Neural cell (in vitro differentiated cells): ENCODE data around the gene TSPAN31. TPM values are rescaled to one million over a fixed set of nuclear protein-coding genes. Genes with fewer than 3 reads are reported as not detected.

Experiments
- H2AFZ ChIP-seq: fragments of 200-600, 300-800 bp; sonication (generic), shearing (Covaris generic); 2 replicates; pipeline ENCODE4 v1.6.0; 2014; ENCODE audit warnings: low read depth, mild to moderate bottlenecking, antibody characterized with exemption, low read length, moderate library complexity
- H3F3A ChIP-seq: fragments of 200-600 bp; shearing (Covaris generic); 2 replicates; pipeline ENCODE4 v1.6.1; 2016; ENCODE audit warnings: mild to moderate bottlenecking, moderate library complexity, mixed read lengths, antibody characterized with exemption, low read length; ENCODE audit not compliant: insufficient read depth, poor library complexity, severe bottlenecking
- H3K27ac ChIP-seq: fragments of 200-600, 300-800 bp; sonication (generic), shearing (Covaris generic); 2 replicates; pipeline ENCODE4 v1.5.1; 2014; ENCODE audit warnings: mild to moderate bottlenecking, low read length, moderate library complexity
- H3K27me3 ChIP-seq: fragments of 300-800, 200-600 bp; sonication (generic), shearing (Covaris generic); 2 replicates; pipeline ENCODE4 v1.6.0; 2014; ENCODE audit warnings: mild to moderate bottlenecking, low read depth, low read length, moderate library complexity; ENCODE audit not compliant: insufficient read depth
- H3K36me3 ChIP-seq: fragments of 300-800, 200-600 bp; sonication (generic), shearing (Covaris generic); 2 replicates; pipeline ENCODE4 v1.5.1; 2014; ENCODE audit warnings: mild to moderate bottlenecking, antibody characterized with exemption, low read length, moderate library complexity; ENCODE audit not compliant: insufficient read depth
- H3K4me2 ChIP-seq: fragments of 300-800, 200-600 bp; sonication (generic), shearing (Covaris generic); 2 replicates; pipeline ENCODE4 v1.6.0; 2014; ENCODE audit warnings: mild to moderate bottlenecking, low read length
- H3K4me3 ChIP-seq: fragments of 300-800, 200-600 bp; sonication (generic), shearing (Covaris generic); 2 replicates; pipeline ENCODE4 v1.5.1; 2014; ENCODE audit warnings: mild to moderate bottlenecking, low read length, moderate library complexity
- H3K79me2 ChIP-seq: fragments of 200-600 bp; shearing (Covaris generic); replicated peaks from 2 replicates; pipeline ENCODE4 v1.6.0; 2014; ENCODE audit warnings: mild to moderate bottlenecking, low read length, moderate library complexity; ENCODE audit not compliant: insufficient read depth
- H3K9ac ChIP-seq: fragments of 300-800, 200-600 bp; sonication (generic), shearing (Covaris generic); 2 replicates; pipeline ENCODE4 v1.6.1; 2016; ENCODE audit warnings: mild to moderate bottlenecking, low read length, mixed read lengths
- H3K9me2 ChIP-seq: fragments of 200-600 bp; shearing (Covaris generic); 2 replicates; pipeline ENCODE4 v1.6.1; 2016; ENCODE audit warnings: mild to moderate bottlenecking, low read length, mixed read lengths; ENCODE audit not compliant: insufficient read depth
- H3K9me3 ChIP-seq: fragments of 200-600, 300-800 bp; sonication (generic), shearing (Covaris generic); 2 replicates; pipeline ENCODE4 v1.6.1; 2016; ENCODE audit warnings: mild to moderate bottlenecking, mixed run types, low read length, moderate library complexity, mixed read lengths
- H4K20me1 ChIP-seq: fragments of 200-600 bp; shearing (Covaris generic); 2 replicates; pipeline ENCODE4 v1.6.1; 2016; ENCODE audit warnings: mild to moderate bottlenecking, mixed run types; ENCODE audit not compliant: insufficient read depth
- EP300 ChIP-seq: fragments of 450-650 bp; conservative IDR thresholded peaks from 2 replicates; pipeline ENCODE4 v1.6.1; 2014; ENCODE audit warnings: antibody characterized with exemption, mild to moderate bottlenecking, moderate library complexity; ENCODE audit not compliant: poor library complexity, severe bottlenecking
- EZH2 ChIP-seq: fragments of 200-600, 300-800 bp; shearing (Covaris generic), sonication (generic); IDR thresholded peaks from 2 replicates; pipeline ENCODE4 v1.6.1; 2014; ENCODE audit warnings: antibody characterized with exemption, low read length, borderline replicate concordance, mild to moderate bottlenecking; ENCODE audit not compliant: insufficient read depth, poor library complexity, severe bottlenecking
- MXI1 ChIP-seq: fragments of 450-650 bp; conservative IDR thresholded peaks from 2 replicates; pipeline ENCODE4 v1.6.1; 2014; ENCODE audit warnings: antibody characterized with exemption, mild to moderate bottlenecking; ENCODE audit not compliant: poor library complexity, severe bottlenecking
- POLR2AphosphoS5 ChIP-seq: IDR thresholded peaks from 2 replicates; pipeline ENCODE4 v1.6.1; 2012
- RAD21 ChIP-seq: fragments of 450-650 bp; conservative IDR thresholded peaks from 2 replicates; pipeline ENCODE4 v1.6.1; 2014; ENCODE audit warnings: antibody characterized with exemption, mild to moderate bottlenecking, moderate library complexity
- REST ChIP-seq: IDR thresholded peaks from 2 replicates; pipeline ENCODE4 v1.6.1; 2012; ENCODE audit warnings: borderline replicate concordance
- SMC3 ChIP-seq: fragments of 450-650 bp; conservative IDR thresholded peaks from 2 replicates; pipeline ENCODE4 v1.6.1; 2014; ENCODE audit warnings: antibody characterized with exemption, mild to moderate bottlenecking, moderate library complexity; ENCODE audit not compliant: poor library complexity
- TAF1 ChIP-seq: IDR thresholded peaks from 2 replicates; pipeline ENCODE4 v1.6.1; 2012; ENCODE audit warnings: low read depth
- polyA plus RNA-seq: library from polyadenylated mRNA; depleted of rRNA; stranded (reverse); fragments of >200 nt; gene quantifications from 2 replicates; pipeline ENCODE4 v1.2.3, GENCODE V29; 2014
- TF ChIP-seq, protein P1 (sequence below): fragments of 450-650 bp; IDR thresholded peaks from 2 replicates; pipeline ENCODE4 v1.5.1; 2014; ENCODE audit warnings: antibody characterized with exemption, mild to moderate bottlenecking, moderate library complexity; ENCODE audit not compliant: poor library complexity, severe bottlenecking

The TSPAN31 gene
- polyA plus RNA-seq, 1 donor from 2014 or later = 85.3 TPM

DNA sequence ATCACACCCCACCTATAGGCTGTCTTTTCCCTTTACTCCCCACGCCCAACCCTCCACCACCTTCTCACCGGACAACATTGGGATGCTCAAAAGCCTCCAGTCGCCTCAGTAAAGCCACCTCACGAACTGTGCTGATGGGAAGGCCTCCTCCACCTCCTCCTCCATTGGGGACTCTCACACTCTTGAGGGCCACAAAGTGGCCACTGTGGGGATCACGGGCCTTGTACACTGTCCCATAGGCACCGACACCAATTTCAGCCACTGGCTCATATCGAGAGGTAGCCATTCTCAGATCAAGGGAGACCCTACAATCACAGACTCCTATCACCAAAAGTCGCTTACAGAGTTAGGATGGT, 6.6 kb downstream of the TSPAN31 start:
- H4K20me1 ChIP-seq = no peaks in the 10 kb centered on the region
- H3K36me3 ChIP-seq = peaks cover 7% of the 10 kb centered on the region
- peak overlapping the region; percentile 85 for H3K4me3 ChIP-seq
- H3K9me3 ChIP-seq = no peaks in the 10 kb centered on the region
- H3K9ac ChIP-seq = peak overlapping the region; percentile 95
- H3K27ac ChIP-seq = peak overlapping the region; percentile 87
- TF ChIP-seq EZH2 (no peak), TAF1 (no peak), REST (no peak), EP300 (no peak), MXI1 (no peak), RAD21 (no peak), POLR2AphosphoS5 (no peak), SMC3 (no peak)
- TF ChIP-seq, protein P1, sequence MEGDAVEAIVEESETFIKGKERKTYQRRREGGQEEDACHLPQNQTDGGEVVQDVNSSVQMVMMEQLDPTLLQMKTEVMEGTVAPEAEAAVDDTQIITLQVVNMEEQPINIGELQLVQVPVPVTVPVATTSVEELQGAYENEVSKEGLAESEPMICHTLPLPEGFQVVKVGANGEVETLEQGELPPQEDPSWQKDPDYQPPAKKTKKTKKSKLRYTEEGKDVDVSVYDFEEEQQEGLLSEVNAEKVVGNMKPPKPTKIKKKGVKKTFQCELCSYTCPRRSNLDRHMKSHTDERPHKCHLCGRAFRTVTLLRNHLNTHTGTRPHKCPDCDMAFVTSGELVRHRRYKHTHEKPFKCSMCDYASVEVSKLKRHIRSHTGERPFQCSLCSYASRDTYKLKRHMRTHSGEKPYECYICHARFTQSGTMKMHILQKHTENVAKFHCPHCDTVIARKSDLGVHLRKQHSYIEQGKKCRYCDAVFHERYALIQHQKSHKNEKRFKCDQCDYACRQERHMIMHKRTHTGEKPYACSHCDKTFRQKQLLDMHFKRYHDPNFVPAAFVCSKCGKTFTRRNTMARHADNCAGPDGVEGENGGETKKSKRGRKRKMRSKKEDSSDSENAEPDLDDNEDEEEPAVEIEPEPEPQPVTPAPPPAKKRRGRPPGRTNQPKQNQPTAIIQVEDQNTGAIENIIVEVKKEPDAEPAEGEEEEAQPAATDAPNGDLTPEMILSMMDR = no peak
- H3K9me2 ChIP-seq = no peaks in the 10 kb centered on the region
- H2AFZ ChIP-seq = peak overlapping the region; percentile 62
- peaks cover 27% of the 10 kb centered on the region for H3K79me2 ChIP-seq
- no peaks in the 10 kb centered on the region for H3K27me3 ChIP-seq
- H3F3A ChIP-seq = no peaks in the 10 kb centered on the region
- peak overlapping the region; percentile 100 for H3K4me2 ChIP-seq

GRCh38 chr12:57751788-57752667, 7.2 kb downstream of the TSPAN31 start, which contains the start of gene CDK4:
CDK4 (minus strand) TSS chr12:57752310; CDS start chr12:57751717, 593 bp downstream.
- Histone ChIP-seq H2AFZ (peak within 1 kb of the TSS; percentile 62), H4K20me1 (no peaks in the 10 kb centered on the region), H3K9ac (peak within 1 kb of the TSS; percentile 95), H3K9me2 (no peaks in the 10 kb centered on the region), H3K27me3 (no peaks in the 10 kb centered on the region), H3K9me3 (no peaks in the 10 kb centered on the region), H3K27ac (peak within 1 kb of the TSS; percentile 87), H3K79me2 (peaks cover 27% of the 10 kb centered on the region), H3K4me3 (peak within 1 kb of the TSS; percentile 85), H3K36me3 (peaks cover 5% of the 10 kb centered on the region), H3K4me2 (peak within 1 kb of the TSS; percentile 100), H3F3A (no peaks in the 10 kb centered on the region)
- peak; percentile 18 for TF ChIP-seq SMC3
- TF ChIP-seq EZH2 = no peak
- TF ChIP-seq, protein P1 = peak; percentile 13
- peak; percentile 90 for TF ChIP-seq TAF1
- TF ChIP-seq MXI1 = peak; percentile 93
- no peak for TF ChIP-seq RAD21
- peak; percentile 84 for TF ChIP-seq POLR2AphosphoS5
- TF ChIP-seq EP300 = peak; percentile 89
- TF ChIP-seq REST = peak; percentile 40
